ENCODE measurements around the gene AK9. TPM values are rescaled to one million over a fixed set of nuclear protein-coding genes. Genes with fewer than 3 reads are reported as not detected.

The AK9 gene
- total RNA-seq, 1 donor from 2014 or later = 5.4 TPM

GRCh38 chr6:109508166-109508860 is 182.7 kb downstream of the AK9 start:
- no peak overlapping the region for H3K4me3 ChIP-seq (ENCODE audit: low read depth, low read length)
- H3K36me3 ChIP-seq (ENCODE audit: control insufficient read depth, insufficient read depth, low read length) = no peaks in the 10 kb centered on the region
- DNase-seq (ENCODE audit: low read depth) = no peak
- no peaks in the 10 kb centered on the region for H3K27me3 ChIP-seq (ENCODE audit: control insufficient read depth, insufficient read depth, low read length)
- no peak for TF ChIP-seq CTCF (IDR thresholded peaks at IDR 0.05; ENCODE audit: insufficient read depth, low read length, poor library complexity, severe bottlenecking)

GRCh38 chr6:109507490-109508072 is 183.4 kb downstream of the AK9 start:
- no peak overlapping the region for H3K4me3 ChIP-seq (ENCODE audit: low read depth, low read length)

GRCh38 chr6:109506841-109507240 is 184.2 kb downstream of the AK9 start:
- Histone ChIP-seq H3K4me3 (ENCODE audit: low read depth, low read length) (no peak overlapping the region), H3K36me3 (ENCODE audit: control insufficient read depth, insufficient read depth, low read length) (no peaks in the 10 kb centered on the region), H3K27me3 (ENCODE audit: control insufficient read depth, insufficient read depth, low read length) (peaks cover 2% of the 10 kb centered on the region)
- TF ChIP-seq CTCF (IDR thresholded peaks at IDR 0.05; ENCODE audit: insufficient read depth, low read length, poor library complexity, severe bottlenecking) = no peak
- no peak for DNase-seq (ENCODE audit: low read depth)

More at GRCh38 chr6:109507490-109508072, 183.4 kb downstream of the AK9 start:
- no peaks in the 10 kb centered on the region for H3K36me3 ChIP-seq (ENCODE audit: control insufficient read depth, insufficient read depth, low read length)
- no peak for TF ChIP-seq CTCF (IDR thresholded peaks at IDR 0.05; ENCODE audit: insufficient read depth, low read length, poor library complexity, severe bottlenecking)
- no peak for DNase-seq (ENCODE audit: low read depth)
- peaks cover 1% of the 10 kb centered on the region for H3K27me3 ChIP-seq (ENCODE audit: control insufficient read depth, insufficient read depth, low read length)

- H3K36me3 ChIP-seq (ENCODE audit: control insufficient read depth, insufficient read depth, low read length) = no peaks in the 10 kb centered on the region
- TF ChIP-seq CTCF (IDR thresholded peaks at IDR 0.05; ENCODE audit: insufficient read depth, low read length, poor library complexity, severe bottlenecking) = no peak
- H3K27me3 ChIP-seq (ENCODE audit: control insufficient read depth, insufficient read depth, low read length) = peaks cover 2% of the 10 kb centered on the region
- no peak for DNase-seq (ENCODE audit: low read depth)
- no peak overlapping the region for H3K4me3 ChIP-seq (ENCODE audit: low read depth, low read length)
These were observed 184.7 kb downstream of the AK9 start for GRCh38 chr6:109506314-109506713.

GRCh38 chr6:109503327-109504224 is 187.4 kb downstream of the AK9 start:
- Histone ChIP-seq H3K4me3 (ENCODE audit: low read depth, low read length) (no peak overlapping the region), H3K27me3 (ENCODE audit: control insufficient read depth, insufficient read depth, low read length) (peaks cover 2% of the 10 kb centered on the region), H3K36me3 (ENCODE audit: control insufficient read depth, insufficient read depth, low read length) (no peaks in the 10 kb centered on the region)
- TF ChIP-seq CTCF (IDR thresholded peaks at IDR 0.05; ENCODE audit: insufficient read depth, low read length, poor library complexity, severe bottlenecking) = no peak
- no peak for DNase-seq (ENCODE audit: low read depth)
